ENCODE data around the gene OGFOD3. TPM values are rescaled to one million over a fixed set of nuclear protein-coding genes. Genes with fewer than 3 reads are reported as not detected.

Gene OGFOD3
- total RNA-seq, 1 experiment from 2014 or later = 53.6 TPM

- H3K9me2 ChIP-seq (ENCODE audit: insufficient read depth) = no peaks in the 10 kb centered on the region
- H2AFZ ChIP-seq (ENCODE audit: low read depth, low read length, poor library complexity, severe bottlenecking) = no peak overlapping the region
- no peak overlapping the region for H3K4me3 ChIP-seq (replicated peaks in 1 of 2; ENCODE audit: low read depth in 1 of 2, low read length in 2 of 2)
- no peaks in the 10 kb centered on the region for H3K36me3 ChIP-seq (ENCODE audit: control insufficient read depth in 1 of 2, insufficient read depth in 2 of 2, low read length in 2 of 2)
- no peak for ATAC-seq
- H4K20me1 ChIP-seq (ENCODE audit: insufficient read depth) = no peaks in the 10 kb centered on the region
- H3K4me2 ChIP-seq (ENCODE audit: low read length) = no peak overlapping the region
- H3K27me3 ChIP-seq (ENCODE audit: insufficient read depth, low read length) = no peaks in the 10 kb centered on the region
- BruUV-seq (replicated peaks) = no TSS peak
- TF ChIP-seq POLR2AphosphoS5 (IDR thresholded peaks at IDR 0.05; ENCODE audit: low read depth, low read length) = no peak
- TF ChIP-seq ZFX (IDR thresholded peaks at IDR 0.05) = no peak
- no peak for TF ChIP-seq RAD21 (IDR thresholded peaks at IDR 0.05; ENCODE audit: low read depth)
- no peak for TF ChIP-seq MAX (IDR thresholded peaks at IDR 0.05)
- TF ChIP-seq ELF1 (IDR thresholded peaks at IDR 0.05; ENCODE audit: borderline replicate concordance, low read depth) = no peak
- no peak for TF ChIP-seq CEBPB (IDR thresholded peaks at IDR 0.05; ENCODE audit: low read depth)
- TF ChIP-seq SIN3A (IDR thresholded peaks at IDR 0.05; ENCODE audit: low read depth) = no peak
- no peak for TF ChIP-seq JUND (IDR thresholded peaks at IDR 0.05)
- no peak for TF ChIP-seq SP1 (IDR thresholded peaks at IDR 0.05; ENCODE audit: low read depth)
- no peak for TF ChIP-seq REST (IDR thresholded peaks at IDR 0.05; ENCODE audit: low read depth)
- TF ChIP-seq POLR2A (IDR thresholded peaks at IDR 0.05; ENCODE audit: borderline replicate concordance, extremely low read depth, insufficient read depth, insufficient read length) = no peak
- peaks cover 15 to 33% of the 10 kb centered on the region in 2 experiments for H3K4me1 ChIP-seq (ENCODE audit: control insufficient read depth in 1 of 2, insufficient read depth in 2 of 2, low read length in 2 of 2)
- intact Hi-C loops (cut with micrococcal nuclease) = no loop called here
- H3K27ac ChIP-seq (ENCODE audit: low read depth, low read length) = no peak overlapping the region
- ChIA-PET CTCF (no interaction called here), RAD21 (ENCODE audit: low non-redundant PET in 1 of 2, low total read pairs in 2 of 2, uncharacterized antibody in 2 of 2, unreplicated experiment in 2 of 2) (no interaction called here), POLR2A (no interaction called here)
- no peaks in the 10 kb centered on the region for H3K79me2 ChIP-seq (ENCODE audit: insufficient read depth, low read length)
- DNase-seq (ENCODE audit: low read depth, low spot score) = no peak
- no peaks in the 10 kb centered on the region for H3K9me3 ChIP-seq (ENCODE audit: control insufficient read depth in 1 of 2, insufficient read depth in 1 of 2, low read depth in 1 of 2, low read length in 2 of 2)
- no peak overlapping the region for H3K9ac ChIP-seq (ENCODE audit: low read length)
These were observed 31.3 kb downstream of the OGFOD3 start for GRCh38 chr17:82386881-82387704.

All from HCT116 (cell line).